Measurements from ENCODE around the gene COL27A1.

The COL27A1 gene

GRCh38 chr9:114259798-114260523, 104.6 kb downstream of the COL27A1 start:
- TF ChIP-seq CTCF (IDR thresholded peaks at IDR 0.05; ENCODE audit: borderline replicate concordance, insufficient read depth, low read depth, low read length) = no peak

GRCh38 chr9:114261026-114261425, 105.7 kb downstream of the COL27A1 start:
- TF ChIP-seq CTCF (IDR thresholded peaks at IDR 0.05; ENCODE audit: borderline replicate concordance, insufficient read depth, low read depth, low read length) = no peak
- H3K4me3 ChIP-seq (ENCODE audit: low read depth, low read length) = no peak overlapping the region

More at GRCh38 chr9:114259798-114260523, 104.6 kb downstream of the COL27A1 start:
- no peak overlapping the region for H3K4me3 ChIP-seq (ENCODE audit: low read depth, low read length)

- no peak for TF ChIP-seq CTCF (IDR thresholded peaks at IDR 0.05; ENCODE audit: borderline replicate concordance, insufficient read depth, low read depth, low read length)
- no peak overlapping the region for H3K4me3 ChIP-seq (ENCODE audit: low read depth, low read length)
Observed at GRCh38 chr9:114261987-114262386, 106.7 kb downstream of the COL27A1 start.

GRCh38 chr9:114263853-114264510, 108.6 kb downstream of the COL27A1 start:
- no peak for TF ChIP-seq CTCF (IDR thresholded peaks at IDR 0.05; ENCODE audit: borderline replicate concordance, insufficient read depth, low read depth, low read length)

GRCh38 chr9:114264806-114265550, 109.6 kb downstream of the COL27A1 start:
- TF ChIP-seq CTCF (IDR thresholded peaks at IDR 0.05; ENCODE audit: borderline replicate concordance, insufficient read depth, low read depth, low read length) = no peak
- H3K4me3 ChIP-seq (ENCODE audit: low read depth, low read length) = no peak overlapping the region

More at GRCh38 chr9:114263853-114264510, 108.6 kb downstream of the COL27A1 start:
- H3K4me3 ChIP-seq (ENCODE audit: low read depth, low read length) = no peak overlapping the region

- no peak overlapping the region for H3K4me3 ChIP-seq (ENCODE audit: low read depth, low read length)
- TF ChIP-seq CTCF (IDR thresholded peaks at IDR 0.05; ENCODE audit: borderline replicate concordance, insufficient read depth, low read depth, low read length) = no peak
Observed at GRCh38 chr9:114266969-114267368, 111.6 kb downstream of the COL27A1 start.

Data from GM12875 (cell line).